AG09319 (cell line): ENCODE data around the gene RUNX1.

Experiments
- DNase-seq: peaks from one replicate; pipeline ENCODE4 v3.0.0-alpha.2; 2010; ENCODE audit warnings: low read depth; ENCODE audit errors: extremely low read depth
- TF ChIP-seq, protein P1 (sequence below): IDR thresholded peaks from 2 replicates; pipeline ENCODE4 v1.5.1; 2011; ENCODE audit warnings: low read depth, mild to moderate bottlenecking, inconsistent platforms, low read length, moderate library complexity

Gene RUNX1

DNA sequence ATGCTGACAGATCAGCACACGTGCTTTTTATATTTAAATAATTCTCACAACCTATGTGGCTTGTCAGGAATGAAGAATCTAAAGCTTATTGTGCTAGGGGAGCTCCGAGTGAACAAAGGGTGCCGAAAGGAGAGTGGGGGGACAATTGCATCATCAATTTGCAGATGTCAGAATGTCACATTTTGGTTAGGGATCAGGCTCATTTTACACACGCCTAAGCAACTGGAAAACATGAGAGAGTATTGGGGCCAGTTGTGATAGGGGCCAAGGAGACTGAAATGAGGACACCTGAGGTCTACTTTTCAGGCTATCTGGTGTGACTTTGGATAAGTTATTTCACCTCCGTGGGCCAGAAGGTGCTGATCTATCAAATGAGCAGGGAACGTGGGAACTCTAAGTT is 31.8 kb downstream of the RUNX1 start:
- TF ChIP-seq, protein P1, sequence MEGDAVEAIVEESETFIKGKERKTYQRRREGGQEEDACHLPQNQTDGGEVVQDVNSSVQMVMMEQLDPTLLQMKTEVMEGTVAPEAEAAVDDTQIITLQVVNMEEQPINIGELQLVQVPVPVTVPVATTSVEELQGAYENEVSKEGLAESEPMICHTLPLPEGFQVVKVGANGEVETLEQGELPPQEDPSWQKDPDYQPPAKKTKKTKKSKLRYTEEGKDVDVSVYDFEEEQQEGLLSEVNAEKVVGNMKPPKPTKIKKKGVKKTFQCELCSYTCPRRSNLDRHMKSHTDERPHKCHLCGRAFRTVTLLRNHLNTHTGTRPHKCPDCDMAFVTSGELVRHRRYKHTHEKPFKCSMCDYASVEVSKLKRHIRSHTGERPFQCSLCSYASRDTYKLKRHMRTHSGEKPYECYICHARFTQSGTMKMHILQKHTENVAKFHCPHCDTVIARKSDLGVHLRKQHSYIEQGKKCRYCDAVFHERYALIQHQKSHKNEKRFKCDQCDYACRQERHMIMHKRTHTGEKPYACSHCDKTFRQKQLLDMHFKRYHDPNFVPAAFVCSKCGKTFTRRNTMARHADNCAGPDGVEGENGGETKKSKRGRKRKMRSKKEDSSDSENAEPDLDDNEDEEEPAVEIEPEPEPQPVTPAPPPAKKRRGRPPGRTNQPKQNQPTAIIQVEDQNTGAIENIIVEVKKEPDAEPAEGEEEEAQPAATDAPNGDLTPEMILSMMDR = no peak
- no peak for DNase-seq

DNA sequence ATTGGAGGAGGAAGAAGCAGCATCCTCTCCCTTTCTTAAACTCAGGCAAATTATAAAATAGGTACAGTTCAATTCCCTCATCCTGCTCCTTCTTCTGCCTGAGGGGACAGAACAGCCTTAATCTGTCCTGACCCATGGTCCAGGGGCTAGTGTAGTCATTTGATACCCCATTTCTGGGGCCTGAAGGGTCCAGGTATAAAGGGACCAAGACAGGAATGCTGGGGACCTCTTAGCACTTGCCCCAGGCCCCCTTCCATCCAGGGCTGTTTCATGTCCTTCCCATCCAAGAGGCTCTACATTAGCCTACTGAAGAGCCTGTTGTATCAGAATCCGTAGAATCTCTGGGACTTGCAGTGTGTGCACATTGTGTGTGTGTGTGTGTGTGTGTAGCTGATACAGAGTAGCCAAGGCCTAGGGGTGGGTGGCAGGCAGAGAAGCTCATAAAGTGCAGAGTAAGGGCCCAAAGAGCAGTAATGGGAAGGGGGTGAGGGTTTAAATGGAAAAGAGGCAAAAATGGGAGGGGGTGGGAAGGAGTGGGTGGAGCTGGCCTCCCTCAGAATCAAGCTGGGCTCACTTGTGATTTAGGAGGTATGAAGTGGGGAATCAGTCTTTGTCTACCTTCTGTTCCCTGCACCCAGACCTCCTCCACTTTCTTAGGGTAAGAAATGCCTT is 32.4 kb downstream of the RUNX1 start:
- TF ChIP-seq, protein P1 = no peak

DNA sequence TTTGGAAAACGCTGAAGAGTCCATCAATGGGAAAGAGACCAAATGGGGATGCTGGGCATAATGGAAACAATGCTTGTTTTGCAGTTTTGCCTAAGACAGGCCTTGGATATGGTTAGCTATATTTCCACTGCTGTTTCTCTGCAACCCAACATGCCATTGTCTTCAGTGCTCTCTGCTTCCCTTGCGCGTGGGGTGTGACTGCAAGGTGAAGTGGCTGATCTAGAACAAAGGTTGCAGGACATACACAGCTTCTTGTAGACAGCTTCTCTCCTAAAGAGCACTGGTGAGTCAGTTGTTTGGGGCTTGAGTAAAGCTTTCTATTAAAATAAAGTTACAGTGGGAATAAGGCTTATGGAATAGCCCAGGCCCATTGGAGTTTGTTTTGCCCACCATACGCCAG is 33.0 kb downstream of the RUNX1 start:
- no peak for DNase-seq
- TF ChIP-seq, protein P1 = no peak

More for the DNA sequence above, 32.4 kb downstream of the RUNX1 start:
- DNase-seq = no peak

DNA sequence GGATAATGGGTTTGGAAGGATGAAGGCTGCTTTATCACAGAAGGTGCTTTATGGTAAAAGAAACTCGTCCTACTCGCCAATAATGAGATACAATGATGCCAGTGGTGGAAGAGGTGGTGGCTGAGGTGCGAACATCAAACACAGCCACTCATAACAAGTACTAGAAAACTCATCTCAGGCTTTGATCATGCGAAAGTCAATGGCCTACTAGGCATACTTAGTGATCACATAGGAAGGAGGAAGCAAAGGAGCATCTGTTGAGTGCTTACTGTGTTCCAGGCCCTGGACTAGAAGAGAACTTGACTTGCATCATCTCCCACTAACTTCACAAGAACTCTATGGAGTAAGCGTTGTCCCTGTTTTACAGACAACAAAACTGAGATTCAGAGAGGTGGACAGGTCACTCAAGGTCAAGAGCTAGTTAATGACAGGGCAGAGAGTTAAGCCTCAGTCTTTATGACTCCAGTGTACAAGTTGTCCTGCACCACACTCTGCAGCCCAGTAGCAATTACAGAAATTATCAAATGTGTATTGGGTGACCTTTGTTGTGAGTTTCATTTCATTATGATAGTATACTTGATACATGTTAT is 33.6 kb downstream of the RUNX1 start:
- DNase-seq = no peak
- TF ChIP-seq, protein P1 = no peak

DNA sequence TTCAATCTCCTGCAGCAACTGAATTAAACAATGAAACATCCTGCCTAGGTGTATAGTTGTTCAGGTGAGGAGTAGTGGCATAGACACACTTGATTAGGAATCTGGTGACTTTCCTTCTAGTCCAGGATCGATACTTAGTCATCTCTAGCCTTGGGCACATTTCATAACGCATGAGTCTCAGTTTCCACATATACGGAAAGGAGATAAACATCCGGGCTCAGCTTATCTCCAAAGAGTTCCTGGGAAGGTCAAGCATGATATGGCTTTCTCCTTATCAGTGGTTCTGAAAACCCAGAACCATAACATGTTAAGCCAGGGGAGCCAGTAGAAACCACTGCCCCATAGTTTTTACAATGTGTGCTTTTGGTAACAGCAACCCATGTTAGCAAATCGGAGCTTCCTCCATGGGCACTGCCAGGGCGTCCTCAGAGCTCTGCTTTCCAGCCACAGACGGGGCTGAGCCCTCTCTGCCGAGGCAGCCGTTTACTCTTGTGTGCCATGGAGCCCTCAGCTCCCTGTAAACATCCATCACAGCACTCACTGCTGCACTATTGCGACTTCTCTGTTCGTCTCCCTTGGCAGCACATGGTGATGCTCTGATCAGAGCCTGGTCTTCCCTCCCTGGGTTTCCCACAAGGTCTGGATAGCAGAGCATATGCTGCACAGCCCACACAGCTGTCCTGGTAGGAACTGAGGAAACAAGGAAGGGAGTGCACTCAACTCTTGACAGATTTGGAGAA is 34.6 kb downstream of the RUNX1 start:
- TF ChIP-seq, protein P1 = no peak

DNA sequence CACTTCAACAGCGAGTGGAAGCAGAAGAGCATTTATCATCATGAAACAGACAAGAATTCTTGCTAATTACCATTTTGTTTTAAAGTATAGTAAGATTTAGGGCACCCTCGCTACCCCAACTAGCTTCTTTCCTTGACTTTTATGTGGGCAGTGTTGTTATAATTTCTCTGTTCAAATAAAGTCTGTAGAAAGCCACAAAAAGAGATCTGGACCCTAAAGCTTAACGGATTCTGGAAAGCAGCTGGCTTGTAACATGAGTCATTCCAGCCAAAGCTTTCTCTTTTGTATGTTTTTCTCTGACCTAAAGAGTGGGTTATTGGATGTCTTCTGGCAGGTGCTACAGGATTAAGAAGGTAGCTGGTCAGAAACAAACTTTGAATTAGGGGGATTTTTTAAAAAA is 37.4 kb downstream of the RUNX1 start:
- DNase-seq = no peak
- TF ChIP-seq, protein P1 = no peak

More for the DNA sequence above, 34.6 kb downstream of the RUNX1 start:
- no peak for DNase-seq

DNA sequence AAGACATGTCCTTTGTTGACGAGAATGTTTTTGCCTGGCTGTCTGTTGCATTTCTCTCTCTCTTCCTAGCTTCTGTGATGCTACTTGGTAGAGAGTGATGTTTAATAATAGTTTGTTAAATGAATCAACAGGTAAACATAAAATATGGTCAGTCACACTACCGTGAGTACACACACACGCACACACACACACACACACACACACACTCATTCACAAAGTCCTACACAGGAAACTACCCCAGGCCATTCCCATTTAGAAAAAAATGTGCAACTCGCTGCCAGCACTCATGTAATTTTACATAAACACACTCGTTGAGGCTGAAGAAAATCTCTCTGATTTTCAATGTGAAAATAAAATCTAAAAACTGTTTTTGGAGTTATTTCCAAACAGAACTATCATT is 38.7 kb downstream of the RUNX1 start:
- no peak for DNase-seq
- TF ChIP-seq, protein P1 = no peak
